Thyroid gland (tissue), 4 donors: ENCODE measurements around the gene GFOD1. TPM values are rescaled to one million over a fixed set of nuclear protein-coding genes. Genes with fewer than 3 reads are reported as not detected.

ENCODE experiments used
- DNase-seq, 2 donors: peaks; one replicate each; pipeline ENCODE4 v3.0.0-alpha.2; 2019
- H3K27ac ChIP-seq, 3 donors: fragments of 200-600 bp; sonication (generic); 1 replicate in 2 of 3; 2 replicates in 1 of 3; pipeline ENCODE4 v1.5.1; 2016 to 2019; ENCODE audit warnings: mild to moderate bottlenecking in 1 of 3, moderate library complexity in 1 of 3
- H3K27me3 ChIP-seq: fragments of 200-600 bp; sonication (generic); one replicate; pipeline ENCODE4 v1.5.1; 2019
- H3K36me3 ChIP-seq, 2 donors: fragments of 200-600 bp; sonication (generic); one replicate each; pipeline ENCODE4 v1.5.1; 2016 to 2019
- H3K4me1 ChIP-seq, 2 donors: fragments of 200-600 bp; sonication (generic); one replicate each; pipeline ENCODE4 v1.5.1; 2017 to 2019
- H3K4me3 ChIP-seq, 3 donors: fragments of 200-600 bp; sonication (generic); replicated peaks in 1 of 3; 1 replicate in 2 of 3; 2 replicates in 1 of 3; pipeline ENCODE4 v1.5.1; 2016; ENCODE audit warnings: mild to moderate bottlenecking in 1 of 3
- H3K9me3 ChIP-seq: fragments of 200-600 bp; sonication (generic); one replicate; pipeline ENCODE4 v1.5.1; 2017
- POLR2A ChIP-seq, 2 donors: fragments of 450-650 bp; IDR thresholded peaks; one replicate each; pipeline ENCODE4 v1.6.1; 2017; ENCODE audit warnings: antibody characterized with exemption in 2 of 2, mild to moderate bottlenecking in 2 of 2, moderate library complexity in 1 of 2
- WGBS, 2 donors: methylation state at CpG; one replicate each; pipeline ENCODE4 v1.1.5; 2017; 5-methylcytosine and 5-hydroxymethylcytosine counted together
- intact Hi-C: fragments of 100-400 bp; cut with DNase I; formaldehyde crosslinking; loops from one replicate; pipeline ENCODE4 v1.15.1; 2023
- total RNA-seq, 4 donors: library from RNA; depleted of rRNA; stranded (reverse); fragments of >200 nt; gene quantifications; one replicate each; pipeline ENCODE4 v1.2.3, GENCODE V29; 2016
- TF ChIP-seq, protein P1 (sequence below), 6 experiments: fragments of 200-600 bp in 3 of 6; fragments of 450-650 bp in 3 of 6; sonication (generic) in 3 of 6; IDR thresholded peaks; one replicate each; pipeline ENCODE4 v1.5.1; 2016 to 2019; ENCODE audit warnings: antibody characterized with exemption in 6 of 6, mild to moderate bottlenecking in 2 of 6, inconsistent platforms in 1 of 6, moderate library complexity in 1 of 6

The GFOD1 gene
- total RNA-seq, 4 donors from 2014 or later: 4.2 to 18.4 (median 8.5) TPM

DNA sequence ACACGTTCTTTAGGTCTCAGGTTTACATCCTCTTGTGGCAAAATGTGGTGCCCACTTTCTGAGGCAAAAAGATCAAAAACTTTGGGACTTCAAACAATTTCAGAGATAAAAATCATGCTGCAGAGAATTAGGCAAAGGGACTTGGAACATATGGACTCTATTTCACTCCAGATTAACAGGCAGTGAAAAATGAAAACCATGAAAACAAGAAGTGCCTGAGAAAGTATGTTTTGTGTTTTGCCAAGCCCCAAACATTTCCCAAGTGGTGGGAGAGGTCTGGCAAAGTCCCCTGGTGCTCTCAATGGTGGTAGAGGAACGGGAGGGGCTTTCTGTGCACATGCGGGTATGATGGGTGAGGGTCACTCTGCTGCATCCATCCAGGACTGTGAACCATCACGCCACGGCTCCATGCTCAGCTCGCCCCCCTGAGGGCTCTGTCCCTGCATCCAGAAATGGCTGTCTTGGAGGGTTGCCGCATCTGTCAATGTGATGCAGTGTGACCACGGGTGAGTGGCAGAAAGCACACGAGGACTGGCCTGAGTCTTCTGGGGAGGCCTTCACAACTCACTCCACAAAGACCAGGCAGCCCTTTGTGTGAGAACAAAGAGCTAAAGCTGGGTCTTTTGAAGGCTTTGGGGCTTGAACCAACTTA, 115.9 kb downstream of the GFOD1 start:
- no peak for DNase-seq
- H3K27me3 ChIP-seq: no peaks in the 10 kb centered on the region
- intact Hi-C loops: no loop called here
- no peaks in the 10 kb centered on the region for H3K36me3 ChIP-seq
- H3K9me3 ChIP-seq: no peaks in the 10 kb centered on the region
- H3K4me1 ChIP-seq: no peaks in the 10 kb centered on the region
- no peak for TF ChIP-seq POLR2A (IDR thresholded peaks at IDR 0.05)
- TF ChIP-seq, protein P1, sequence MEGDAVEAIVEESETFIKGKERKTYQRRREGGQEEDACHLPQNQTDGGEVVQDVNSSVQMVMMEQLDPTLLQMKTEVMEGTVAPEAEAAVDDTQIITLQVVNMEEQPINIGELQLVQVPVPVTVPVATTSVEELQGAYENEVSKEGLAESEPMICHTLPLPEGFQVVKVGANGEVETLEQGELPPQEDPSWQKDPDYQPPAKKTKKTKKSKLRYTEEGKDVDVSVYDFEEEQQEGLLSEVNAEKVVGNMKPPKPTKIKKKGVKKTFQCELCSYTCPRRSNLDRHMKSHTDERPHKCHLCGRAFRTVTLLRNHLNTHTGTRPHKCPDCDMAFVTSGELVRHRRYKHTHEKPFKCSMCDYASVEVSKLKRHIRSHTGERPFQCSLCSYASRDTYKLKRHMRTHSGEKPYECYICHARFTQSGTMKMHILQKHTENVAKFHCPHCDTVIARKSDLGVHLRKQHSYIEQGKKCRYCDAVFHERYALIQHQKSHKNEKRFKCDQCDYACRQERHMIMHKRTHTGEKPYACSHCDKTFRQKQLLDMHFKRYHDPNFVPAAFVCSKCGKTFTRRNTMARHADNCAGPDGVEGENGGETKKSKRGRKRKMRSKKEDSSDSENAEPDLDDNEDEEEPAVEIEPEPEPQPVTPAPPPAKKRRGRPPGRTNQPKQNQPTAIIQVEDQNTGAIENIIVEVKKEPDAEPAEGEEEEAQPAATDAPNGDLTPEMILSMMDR (IDR thresholded peaks at IDR 0.05): no peak
- 85 to 88% methylated on average over 9 of the region's 9 CpGs for WGBS, 2 donors
- no peak overlapping the region for H3K27ac ChIP-seq
- no peak overlapping the region for H3K4me3 ChIP-seq

DNA sequence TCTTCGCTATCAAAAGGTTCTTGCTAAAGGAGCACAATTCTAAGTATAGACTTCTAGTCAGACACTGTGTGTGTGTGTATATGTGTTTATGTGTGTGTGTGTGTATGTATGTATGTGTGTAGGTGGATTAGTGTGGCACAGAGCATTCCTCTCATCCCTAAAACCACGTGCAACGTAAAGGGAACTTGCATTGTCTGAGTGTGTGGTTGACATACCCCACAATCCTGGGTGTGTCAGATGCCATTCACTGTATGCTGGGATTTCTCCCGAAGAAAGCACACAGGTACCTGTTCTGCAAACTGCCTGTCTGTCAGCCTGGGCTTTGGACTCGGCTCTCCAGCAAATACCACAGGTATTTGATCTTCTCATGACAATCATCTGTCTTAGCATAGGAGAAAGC, 116.8 kb downstream of the GFOD1 start:
- Histone ChIP-seq H3K36me3 (no peaks in the 10 kb centered on the region), H3K4me3 (no peak overlapping the region), H3K27me3 (no peaks in the 10 kb centered on the region), H3K27ac (no peak overlapping the region), H3K9me3 (no peaks in the 10 kb centered on the region), H3K4me1 (no peaks in the 10 kb centered on the region)
- no peak for TF ChIP-seq POLR2A (IDR thresholded peaks at IDR 0.05)
- TF ChIP-seq, protein P1 (IDR thresholded peaks at IDR 0.05): no peak
- intact Hi-C loops: no loop called here
- WGBS, 2 donors: 79% methylated on average over 5 of the region's 5 CpGs
- DNase-seq: no peak

DNA sequence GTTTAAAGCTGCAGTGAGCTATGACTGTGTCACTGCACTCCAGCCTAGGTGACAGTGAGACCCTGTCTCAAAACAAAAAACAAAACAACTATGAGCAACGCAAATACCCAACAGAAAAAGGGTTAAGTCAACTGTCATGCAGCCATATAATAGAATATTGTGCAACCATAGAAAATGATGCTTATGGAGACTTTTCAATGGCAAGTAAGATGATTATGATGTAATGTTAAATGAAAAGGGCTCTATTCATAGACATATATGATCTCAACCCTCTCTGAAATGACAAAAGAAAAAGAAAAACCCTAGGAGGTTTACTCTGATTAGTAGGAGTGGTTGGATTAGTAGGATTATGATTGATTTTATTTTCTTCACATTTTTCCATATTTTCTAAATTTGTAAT, 117.8 kb downstream of the GFOD1 start:
- no peaks in the 10 kb centered on the region for H3K27me3 ChIP-seq
- no peak for DNase-seq
- TF ChIP-seq POLR2A (IDR thresholded peaks at IDR 0.05): no peak
- TF ChIP-seq, protein P1 (IDR thresholded peaks at IDR 0.05): no peak
- 0 to 50% methylated on average over 1 of the region's 1 CpG for WGBS, 2 donors
- no peak overlapping the region for H3K4me3 ChIP-seq
- H3K9me3 ChIP-seq: no peaks in the 10 kb centered on the region
- no peaks in the 10 kb centered on the region for H3K36me3 ChIP-seq
- no peak overlapping the region for H3K27ac ChIP-seq
- no peaks in the 10 kb centered on the region for H3K4me1 ChIP-seq
- intact Hi-C loops: no loop called here

DNA sequence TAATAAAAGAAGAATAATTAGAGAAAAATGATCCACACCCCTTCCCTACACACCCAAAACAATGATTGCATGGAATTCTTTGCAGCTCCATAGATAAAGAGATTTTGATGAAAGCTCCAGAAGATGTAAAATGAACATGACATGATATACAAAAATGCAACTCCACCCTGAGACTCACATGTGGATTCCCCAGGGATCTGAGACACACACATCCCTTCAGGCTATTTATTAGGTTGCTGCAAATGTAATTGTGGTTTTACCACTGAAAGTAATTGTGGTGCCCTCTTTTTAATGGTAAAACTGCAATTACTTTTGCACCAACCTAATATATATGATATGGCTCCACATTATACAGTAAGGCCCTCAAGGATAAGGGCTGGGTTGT, 118.7 kb downstream of the GFOD1 start:
- no peak overlapping the region for H3K4me3 ChIP-seq
- H3K27me3 ChIP-seq: no peaks in the 10 kb centered on the region
- H3K27ac ChIP-seq: no peak overlapping the region
- TF ChIP-seq, protein P1 (IDR thresholded peaks at IDR 0.05): no peak
- no peak for TF ChIP-seq POLR2A (IDR thresholded peaks at IDR 0.05)
- H3K4me1 ChIP-seq: peaks cover 0 to 7% of the 10 kb centered on the region in 2 donors
- no peaks in the 10 kb centered on the region for H3K9me3 ChIP-seq
- H3K36me3 ChIP-seq: no peaks in the 10 kb centered on the region
- no peak for DNase-seq
- intact Hi-C loops: no loop called here

DNA sequence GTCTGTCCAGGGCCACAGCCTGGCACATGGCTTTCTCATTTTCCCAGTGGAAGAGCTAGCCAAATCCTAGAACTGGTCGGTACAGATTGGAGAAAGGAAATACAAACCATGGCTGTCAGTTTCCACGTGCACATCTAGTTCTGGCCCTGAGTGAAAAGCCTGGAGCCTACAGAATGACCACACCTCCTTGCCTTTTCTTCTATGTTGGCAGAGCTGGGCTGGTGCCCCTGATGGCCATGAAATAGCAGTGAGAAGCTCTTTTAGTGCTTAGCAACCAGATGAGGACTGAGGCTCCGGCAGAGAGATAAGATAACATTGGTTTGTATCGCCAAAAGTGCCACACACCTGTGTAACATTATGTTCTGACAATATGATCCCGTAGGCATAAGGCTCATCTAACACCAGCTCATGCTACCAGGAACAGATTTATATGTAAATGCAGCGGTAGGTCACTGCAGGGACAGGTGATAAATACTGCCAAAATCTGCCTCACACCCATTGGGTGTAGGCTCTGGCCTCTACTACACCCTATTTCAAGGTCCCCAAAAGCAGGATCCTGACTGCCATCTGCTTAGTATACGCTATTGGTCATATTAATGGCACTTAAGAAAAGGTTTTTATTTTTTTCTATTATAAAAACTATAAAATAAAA, 119.2 kb downstream of the GFOD1 start:
- H3K4me3 ChIP-seq: no peak overlapping the region
- intact Hi-C loops: no loop called here
- H3K27me3 ChIP-seq: no peaks in the 10 kb centered on the region
- H3K27ac ChIP-seq: no peak overlapping the region
- no peaks in the 10 kb centered on the region for H3K9me3 ChIP-seq
- no peaks in the 10 kb centered on the region for H3K36me3 ChIP-seq
- H3K4me1 ChIP-seq: peaks cover 0 to 9% of the 10 kb centered on the region in 2 donors
- no peak for DNase-seq
- TF ChIP-seq, protein P1 (IDR thresholded peaks at IDR 0.05): no peak
- TF ChIP-seq POLR2A (IDR thresholded peaks at IDR 0.05): no peak
- WGBS, 2 donors: 72 to 77% methylated on average over 7 of the region's 7 CpGs
